Calu3 (cell line): ENCODE data around the gene MYL1. TPM values are rescaled to one million over a fixed set of nuclear protein-coding genes. Genes with fewer than 3 reads are reported as not detected.

ENCODE experiments used
- BruUV-seq: library from RNA; stranded (reverse); fragments of 400-500 nt; replicated peaks from 2 replicates; lab custom pipeline; 2021; lab: Mats Ljungman, UMichigan
- CTCF ChIA-PET: fragments of 300-600 bp; sonication (Branson Sonifier 250); formaldehyde crosslinking; loops from one replicate; lab custom pipeline; 2022; ENCODE audit warnings: antibody characterized with exemption; lab: Charles Lee
- DNase-seq: peaks from one replicate; pipeline ENCODE4 v3.0.0; 2022
- H3K27ac Mint-ChIP-seq: one replicate; pipeline ENCODE4 v1.8.0; 2022; ENCODE audit warnings: mixed read lengths; ENCODE audit not compliant: unreplicated experiment
- H3K27me3 Mint-ChIP-seq: one replicate; pipeline ENCODE4 v1.8.0; 2022; ENCODE audit warnings: mixed read lengths; ENCODE audit not compliant: unreplicated experiment
- H3K36me3 Mint-ChIP-seq: one replicate; pipeline ENCODE4 v1.8.0; 2022; ENCODE audit warnings: mild to moderate bottlenecking, moderate library complexity, mixed read lengths; ENCODE audit not compliant: insufficient read depth, unreplicated experiment
- H3K4me1 Mint-ChIP-seq: one replicate; pipeline ENCODE4 v1.8.0; 2022; ENCODE audit warnings: mild to moderate bottlenecking, low read depth, mixed read lengths; ENCODE audit not compliant: unreplicated experiment
- H3K4me3 Mint-ChIP-seq: one replicate; pipeline ENCODE4 v1.8.0; 2022; ENCODE audit warnings: mild to moderate bottlenecking, low read depth, moderate library complexity, mixed read lengths; ENCODE audit not compliant: unreplicated experiment
- H3K9me3 Mint-ChIP-seq: one replicate; pipeline ENCODE4 v1.8.0; 2022; ENCODE audit warnings: low read depth, mixed read lengths; ENCODE audit not compliant: unreplicated experiment
- intact Hi-C: fragments of 100-400 bp; cut with micrococcal nuclease; formaldehyde crosslinking; loops from one replicate; pipeline ENCODE4 v1.10.0; 2022; ENCODE audit not compliant: unreplicated experiment
- total RNA-seq: library from RNA; stranded (reverse); gene quantifications from 2 replicates; pipeline ENCODE4 v1.2.3, GENCODE V29; 2022
- TF ChIP-seq, protein P1 (sequence below): fragments of 200-600 bp; IDR thresholded peaks from one replicate; pipeline ENCODE4 v1.8.0; 2022; ENCODE audit warnings: antibody characterized with exemption; ENCODE audit not compliant: unreplicated experiment

The MYL1 gene
- total RNA-seq, 1 experiment from 2014 or later: not detected

DNA sequence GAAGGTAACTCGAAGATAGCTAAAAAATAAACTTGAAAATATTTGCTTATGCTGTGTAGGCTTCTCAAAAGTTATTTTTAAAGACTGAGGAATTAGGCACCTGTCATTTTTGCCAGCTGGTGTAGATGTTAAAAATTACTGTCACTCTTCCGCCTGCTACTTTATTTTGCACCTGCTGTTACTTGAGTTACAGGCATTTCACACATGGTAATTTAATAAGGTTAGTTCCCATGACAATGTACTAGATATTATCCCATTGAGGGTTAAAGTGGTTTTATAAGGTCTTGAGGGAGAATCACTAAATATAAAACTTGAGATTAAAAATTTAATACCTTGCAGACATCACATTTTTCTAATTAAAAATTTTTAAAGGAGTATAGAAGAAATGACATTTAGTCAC lies 26.6 kb downstream of the MYL1 start:
- CTCF ChIA-PET: no interaction called here
- no peaks in the 10 kb centered on the region for H3K36me3 Mint-ChIP-seq
- H3K27ac Mint-ChIP-seq: no peak overlapping the region
- H3K4me3 Mint-ChIP-seq: no peak overlapping the region
- DNase-seq: no peak
- H3K4me1 Mint-ChIP-seq: no peaks in the 10 kb centered on the region
- H3K27me3 Mint-ChIP-seq: no peaks in the 10 kb centered on the region
- BruUV-seq: no TSS peak
- intact Hi-C loops: no loop called here
- TF ChIP-seq, protein P1, sequence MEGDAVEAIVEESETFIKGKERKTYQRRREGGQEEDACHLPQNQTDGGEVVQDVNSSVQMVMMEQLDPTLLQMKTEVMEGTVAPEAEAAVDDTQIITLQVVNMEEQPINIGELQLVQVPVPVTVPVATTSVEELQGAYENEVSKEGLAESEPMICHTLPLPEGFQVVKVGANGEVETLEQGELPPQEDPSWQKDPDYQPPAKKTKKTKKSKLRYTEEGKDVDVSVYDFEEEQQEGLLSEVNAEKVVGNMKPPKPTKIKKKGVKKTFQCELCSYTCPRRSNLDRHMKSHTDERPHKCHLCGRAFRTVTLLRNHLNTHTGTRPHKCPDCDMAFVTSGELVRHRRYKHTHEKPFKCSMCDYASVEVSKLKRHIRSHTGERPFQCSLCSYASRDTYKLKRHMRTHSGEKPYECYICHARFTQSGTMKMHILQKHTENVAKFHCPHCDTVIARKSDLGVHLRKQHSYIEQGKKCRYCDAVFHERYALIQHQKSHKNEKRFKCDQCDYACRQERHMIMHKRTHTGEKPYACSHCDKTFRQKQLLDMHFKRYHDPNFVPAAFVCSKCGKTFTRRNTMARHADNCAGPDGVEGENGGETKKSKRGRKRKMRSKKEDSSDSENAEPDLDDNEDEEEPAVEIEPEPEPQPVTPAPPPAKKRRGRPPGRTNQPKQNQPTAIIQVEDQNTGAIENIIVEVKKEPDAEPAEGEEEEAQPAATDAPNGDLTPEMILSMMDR: no peak
- peaks cover 2% of the 10 kb centered on the region for H3K9me3 Mint-ChIP-seq

DNA sequence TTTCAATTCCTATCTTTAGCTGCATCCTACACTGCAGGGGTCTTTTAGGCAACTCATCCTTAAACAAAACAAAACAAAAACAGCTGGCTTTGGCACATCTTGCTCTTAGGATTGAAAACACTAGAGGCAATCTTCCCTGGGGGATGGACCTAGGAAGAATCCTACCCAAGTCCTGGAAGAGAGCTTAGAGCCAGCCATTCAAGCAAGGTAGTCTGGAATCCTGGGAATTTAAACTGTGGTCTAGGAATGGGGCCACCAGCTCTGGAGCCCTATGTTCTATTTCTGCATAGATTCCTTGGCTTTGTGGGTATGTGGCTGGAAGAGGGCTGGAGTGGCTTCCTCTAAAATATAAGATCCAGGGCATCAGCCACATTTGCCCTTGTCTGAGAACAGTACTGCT lies 27.7 kb downstream of the MYL1 start:
- H3K4me1 Mint-ChIP-seq: no peaks in the 10 kb centered on the region
- TF ChIP-seq, protein P1: no peak
- no peak overlapping the region for H3K27ac Mint-ChIP-seq
- intact Hi-C loops: no loop called here
- no peaks in the 10 kb centered on the region for H3K27me3 Mint-ChIP-seq
- H3K9me3 Mint-ChIP-seq: peaks cover 2% of the 10 kb centered on the region
- H3K36me3 Mint-ChIP-seq: no peaks in the 10 kb centered on the region
- H3K4me3 Mint-ChIP-seq: no peak overlapping the region
- BruUV-seq: no TSS peak
- DNase-seq: no peak
- CTCF ChIA-PET: no interaction called here

DNA sequence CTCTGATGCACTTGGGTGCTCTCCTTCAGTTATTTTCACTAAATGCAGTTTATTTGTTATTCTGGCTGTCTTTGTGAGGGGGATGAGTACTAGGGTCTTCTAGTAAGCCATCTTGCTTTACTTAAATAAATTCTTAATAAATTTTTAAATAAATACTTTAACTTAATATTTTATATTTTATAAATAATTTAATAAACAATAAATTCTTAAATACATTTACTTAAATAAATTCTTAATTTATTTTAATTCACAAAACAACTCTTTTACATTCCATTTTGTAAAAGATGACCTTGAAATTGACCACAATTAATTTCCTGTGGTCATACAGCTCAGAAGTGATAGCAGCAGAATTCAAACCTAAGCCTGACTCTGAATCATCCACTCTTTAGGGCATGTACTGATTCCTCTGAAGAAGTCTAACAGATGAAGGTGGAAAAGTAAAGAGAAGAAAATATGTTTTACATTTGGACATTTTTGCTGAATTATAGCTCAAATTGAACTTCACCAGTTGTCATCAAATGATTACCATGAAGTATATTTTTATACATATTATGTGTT lies 28.8 kb downstream of the MYL1 start:
- TF ChIP-seq, protein P1: no peak
- CTCF ChIA-PET: no interaction called here
- intact Hi-C loops: no loop called here
- H3K4me3 Mint-ChIP-seq: no peak overlapping the region
- H3K27me3 Mint-ChIP-seq: no peaks in the 10 kb centered on the region
- H3K9me3 Mint-ChIP-seq: peaks cover 2% of the 10 kb centered on the region
- DNase-seq: no peak
- H3K4me1 Mint-ChIP-seq: no peaks in the 10 kb centered on the region
- H3K36me3 Mint-ChIP-seq: no peaks in the 10 kb centered on the region
- BruUV-seq: no TSS peak
- no peak overlapping the region for H3K27ac Mint-ChIP-seq

DNA sequence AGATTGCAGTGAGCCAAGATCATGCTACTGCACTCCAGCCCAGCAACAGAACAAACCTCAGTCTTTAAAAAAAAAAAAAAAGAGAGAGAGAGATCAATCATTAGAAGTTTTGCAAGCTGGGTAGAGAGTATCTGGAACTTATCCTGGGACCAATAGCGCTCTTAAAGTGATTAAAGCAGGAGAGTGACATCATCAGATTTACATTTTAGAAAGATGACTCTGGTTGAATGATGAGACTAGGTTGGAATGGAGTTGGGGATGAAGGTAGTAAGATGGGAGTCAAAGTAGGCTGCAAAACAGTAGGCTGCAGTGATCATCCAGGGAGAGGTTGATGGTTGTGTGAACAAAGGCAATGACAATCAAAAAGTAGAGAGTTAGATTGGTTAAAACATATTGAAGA lies 37.8 kb downstream of the MYL1 start:
- H3K9me3 Mint-ChIP-seq: peaks cover 2% of the 10 kb centered on the region
- H3K27ac Mint-ChIP-seq: no peak overlapping the region
- TF ChIP-seq, protein P1: no peak
- no peak for DNase-seq
- BruUV-seq: no TSS peak
- CTCF ChIA-PET: no interaction called here
- intact Hi-C loops: no loop called here
- H3K27me3 Mint-ChIP-seq: peaks cover 12% of the 10 kb centered on the region
- no peak overlapping the region for H3K4me3 Mint-ChIP-seq
- H3K4me1 Mint-ChIP-seq: no peaks in the 10 kb centered on the region
- H3K36me3 Mint-ChIP-seq: no peaks in the 10 kb centered on the region
